Measurements from ENCODE around the gene CPLANE2.

The CPLANE2 gene

DNA sequence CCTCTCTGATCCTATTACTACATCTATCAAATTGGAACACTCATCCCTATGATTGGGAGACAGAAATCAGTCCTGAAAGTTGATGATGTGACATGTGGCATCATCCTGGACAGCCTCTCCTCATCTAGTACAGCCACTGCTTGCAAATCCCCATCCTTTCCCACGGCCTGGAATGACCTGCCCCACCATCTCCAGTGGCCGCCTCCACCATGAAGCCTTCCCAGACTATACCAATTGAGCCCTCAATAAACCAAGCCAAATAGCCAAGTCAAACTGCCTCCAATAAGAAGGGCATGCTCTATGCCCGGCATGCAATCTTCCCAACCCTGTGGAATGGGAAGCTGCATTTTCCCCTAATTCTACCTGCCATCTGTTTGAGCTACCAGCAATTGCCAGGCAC, 24.0 kb downstream of the CPLANE2 start:
- TF ChIP-seq, protein P1, sequence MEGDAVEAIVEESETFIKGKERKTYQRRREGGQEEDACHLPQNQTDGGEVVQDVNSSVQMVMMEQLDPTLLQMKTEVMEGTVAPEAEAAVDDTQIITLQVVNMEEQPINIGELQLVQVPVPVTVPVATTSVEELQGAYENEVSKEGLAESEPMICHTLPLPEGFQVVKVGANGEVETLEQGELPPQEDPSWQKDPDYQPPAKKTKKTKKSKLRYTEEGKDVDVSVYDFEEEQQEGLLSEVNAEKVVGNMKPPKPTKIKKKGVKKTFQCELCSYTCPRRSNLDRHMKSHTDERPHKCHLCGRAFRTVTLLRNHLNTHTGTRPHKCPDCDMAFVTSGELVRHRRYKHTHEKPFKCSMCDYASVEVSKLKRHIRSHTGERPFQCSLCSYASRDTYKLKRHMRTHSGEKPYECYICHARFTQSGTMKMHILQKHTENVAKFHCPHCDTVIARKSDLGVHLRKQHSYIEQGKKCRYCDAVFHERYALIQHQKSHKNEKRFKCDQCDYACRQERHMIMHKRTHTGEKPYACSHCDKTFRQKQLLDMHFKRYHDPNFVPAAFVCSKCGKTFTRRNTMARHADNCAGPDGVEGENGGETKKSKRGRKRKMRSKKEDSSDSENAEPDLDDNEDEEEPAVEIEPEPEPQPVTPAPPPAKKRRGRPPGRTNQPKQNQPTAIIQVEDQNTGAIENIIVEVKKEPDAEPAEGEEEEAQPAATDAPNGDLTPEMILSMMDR (IDR thresholded peaks at IDR 0.05; ENCODE audit: borderline replicate concordance, control extremely low read depth, extremely low read depth, insufficient read depth, missing control alignments): no peak
- DNase-seq (ENCODE audit: low spot score): no peak
- in situ Hi-C loops (cut with MboI; ENCODE audit: low sequenced_read_pairs, unreplicated experiment): no loop called here

DNA sequence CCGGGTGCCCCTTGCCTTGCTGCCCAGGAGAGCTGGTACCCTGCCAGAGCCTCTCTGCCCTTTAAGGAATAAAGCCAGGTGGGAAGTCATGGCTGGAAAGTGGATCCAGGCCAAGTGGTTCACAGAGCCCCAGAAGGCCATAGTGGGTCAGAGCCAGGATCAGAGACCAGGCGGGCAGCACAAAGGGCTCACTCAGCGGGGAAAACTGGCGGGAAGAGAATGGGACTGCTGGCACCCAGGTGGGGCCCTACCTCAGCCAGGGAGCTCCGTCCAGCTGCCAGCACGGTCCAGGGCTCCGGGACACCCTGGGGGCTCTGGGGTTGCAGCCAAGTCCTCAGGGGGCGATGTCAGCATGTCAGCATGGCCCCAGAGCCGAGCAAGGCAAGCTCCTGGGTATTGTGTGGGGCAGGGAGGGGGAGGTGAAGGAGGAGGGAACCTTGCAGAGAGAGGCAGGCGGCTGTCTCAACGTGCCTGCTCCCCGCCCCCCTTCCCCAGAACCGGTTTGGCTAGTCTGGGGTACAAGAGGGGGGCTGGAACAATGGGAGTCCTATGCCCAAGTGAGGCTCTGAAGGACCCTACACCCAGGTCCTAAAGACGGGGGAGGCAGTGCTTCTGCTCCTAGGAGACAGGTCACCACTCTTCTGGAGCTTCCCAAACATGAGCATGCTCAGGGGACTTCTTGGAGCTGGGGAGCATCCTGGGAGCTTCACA, 24.6 kb downstream of the CPLANE2 start, which contains the start of gene ARHGEF19:
Gene ARHGEF19 (minus strand): TSS at position 402 of the 711 bp plus-strand sequence. CDS start 3,598 bp downstream, outside the sequence.
- TF ChIP-seq, protein P1 (IDR thresholded peaks at IDR 0.05; ENCODE audit: borderline replicate concordance, control extremely low read depth, extremely low read depth, insufficient read depth, missing control alignments): no peak
- no peak for DNase-seq (ENCODE audit: low spot score)

DNA sequence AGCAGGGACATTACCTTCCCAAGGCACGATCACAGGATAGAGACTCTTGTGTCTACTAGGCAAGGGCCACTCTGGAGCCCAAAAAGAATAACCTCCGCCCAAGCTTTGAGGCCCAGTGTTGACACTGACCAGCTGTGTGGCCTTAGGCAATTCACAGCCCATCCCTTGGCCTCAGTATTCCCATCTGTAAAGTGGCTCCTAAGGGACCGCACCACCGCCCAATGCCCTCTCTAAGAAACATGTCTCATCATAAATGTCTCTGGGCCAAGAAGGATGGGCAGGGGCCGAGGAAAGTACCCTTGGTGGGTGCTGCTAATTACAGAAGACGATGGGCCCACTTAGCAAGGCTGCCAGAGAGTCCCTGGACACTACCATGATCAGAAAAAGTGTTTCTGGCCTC, 25.2 kb downstream of the CPLANE2 start:
- TF ChIP-seq, protein P1 (IDR thresholded peaks at IDR 0.05; ENCODE audit: borderline replicate concordance, control extremely low read depth, extremely low read depth, insufficient read depth, missing control alignments): no peak
- in situ Hi-C loops (cut with MboI; ENCODE audit: low sequenced_read_pairs, unreplicated experiment): no loop called here
- no peak for DNase-seq (ENCODE audit: low spot score)

More for the DNA sequence above, 24.6 kb downstream of the CPLANE2 start, which contains the start of gene ARHGEF19:
- in situ Hi-C loops (cut with MboI; ENCODE audit: low sequenced_read_pairs, unreplicated experiment): no loop called here

DNA sequence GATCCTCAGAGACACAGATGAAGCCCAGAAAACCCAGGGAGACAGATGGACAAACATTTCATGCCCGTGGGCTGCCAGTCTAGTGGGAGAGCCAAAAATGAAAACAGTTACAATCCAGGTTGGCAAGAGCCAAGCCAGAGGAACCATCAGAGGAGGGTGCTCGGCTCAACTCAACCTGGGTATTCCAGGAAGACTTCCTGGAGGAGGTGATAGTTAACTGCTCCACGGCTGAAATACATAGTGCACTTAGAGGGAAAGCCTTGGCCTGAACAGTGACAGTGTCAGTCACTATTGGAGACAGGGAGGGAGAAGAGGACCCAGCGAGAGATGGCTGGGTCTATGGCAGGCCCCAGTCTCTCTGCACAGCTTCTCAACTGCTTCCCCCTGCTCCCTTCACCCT, 26.4 kb downstream of the CPLANE2 start:
- DNase-seq (ENCODE audit: low spot score): no peak
- in situ Hi-C loops (cut with MboI; ENCODE audit: low sequenced_read_pairs, unreplicated experiment): no loop called here
- TF ChIP-seq, protein P1 (IDR thresholded peaks at IDR 0.05; ENCODE audit: borderline replicate concordance, control extremely low read depth, extremely low read depth, insufficient read depth, missing control alignments): no peak

DNA sequence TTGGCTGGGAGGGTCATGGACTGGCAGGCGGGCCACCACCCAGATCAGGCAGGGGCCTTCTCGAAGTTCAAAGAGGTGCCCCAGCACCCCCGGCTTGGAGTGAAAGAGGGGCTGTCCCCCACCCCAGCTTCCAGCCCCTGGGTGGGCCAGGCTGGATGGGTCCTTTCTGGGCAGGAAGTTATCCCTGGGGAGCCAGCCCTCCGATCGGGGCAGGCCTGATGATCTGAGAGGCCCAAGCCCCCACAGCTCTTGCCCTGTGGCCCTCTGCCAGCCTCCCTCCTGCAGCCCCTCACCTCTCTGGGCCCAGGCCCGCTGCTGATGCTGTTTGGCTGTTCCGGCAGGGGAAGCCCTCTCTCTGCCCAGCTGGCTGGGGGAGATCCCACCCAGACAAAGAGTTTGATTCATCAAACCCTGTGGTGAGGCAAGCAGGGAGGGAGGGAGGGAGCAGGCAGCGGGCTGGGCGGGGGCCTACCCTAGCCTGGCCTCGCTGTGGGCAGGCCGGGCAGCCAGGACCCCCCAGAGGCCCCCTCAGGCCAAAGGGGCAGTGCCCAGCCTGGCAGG, 27.1 kb downstream of the CPLANE2 start:
- in situ Hi-C loops (cut with MboI; ENCODE audit: low sequenced_read_pairs, unreplicated experiment): no loop called here

DNA sequence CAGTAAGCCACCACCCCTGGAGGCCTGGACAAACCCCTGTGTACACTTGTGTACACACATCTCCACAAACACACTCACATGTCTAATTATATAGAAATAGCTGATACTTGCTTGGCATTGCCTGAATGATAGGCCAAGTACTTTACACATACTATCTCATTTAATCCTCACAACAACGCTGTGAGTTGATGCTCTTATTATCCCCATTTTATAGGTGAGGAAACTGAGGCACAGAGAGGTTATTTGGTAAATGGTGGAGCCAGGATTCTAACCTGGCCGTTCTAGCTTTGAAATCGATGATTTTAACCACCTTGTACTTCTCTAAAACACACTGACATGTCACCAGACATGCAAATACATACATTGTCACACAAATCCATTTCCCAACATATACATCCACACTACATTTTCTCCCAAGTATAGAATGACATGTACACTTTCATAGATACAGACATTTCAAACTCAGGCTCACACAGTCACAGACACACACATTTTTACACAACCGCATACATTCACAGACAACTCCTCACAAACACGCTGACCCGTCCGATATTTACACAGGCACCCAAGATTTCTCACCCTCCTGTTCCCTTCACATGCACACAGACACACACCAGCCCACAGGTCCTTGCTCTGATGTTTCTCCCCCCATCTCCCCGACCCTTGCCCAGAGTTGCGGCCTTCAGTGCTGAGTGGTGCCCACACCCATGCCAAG, 27.7 kb downstream of the CPLANE2 start:
- in situ Hi-C loops (cut with MboI; ENCODE audit: low sequenced_read_pairs, unreplicated experiment): no loop called here
- TF ChIP-seq, protein P1 (IDR thresholded peaks at IDR 0.05; ENCODE audit: borderline replicate concordance, control extremely low read depth, extremely low read depth, insufficient read depth, missing control alignments): no peak
- no peak for DNase-seq (ENCODE audit: low spot score)

More for the DNA sequence above, 27.1 kb downstream of the CPLANE2 start:
- TF ChIP-seq, protein P1 (IDR thresholded peaks at IDR 0.05; ENCODE audit: borderline replicate concordance, control extremely low read depth, extremely low read depth, insufficient read depth, missing control alignments): no peak
- no peak for DNase-seq (ENCODE audit: low spot score)
